Activated CD4-positive, alpha-beta T cell treated with anti-CD3 and anti-CD28 coated beads, Interleukin-2, amount 50 U/mL, for 24 hours (primary cell): Measurements from ENCODE around the gene PIP4K2C.
"Not testable (repeated sequence)": the region's sequence is repeated elsewhere in the genome, so short reads cannot be mapped to it uniquely, and the experiment has no call there.

Experiments
- DNase-seq, 2 donors: peaks; one replicate each; pipeline ENCODE4 v3.0.0-alpha.2; 2020; ENCODE audit warnings: low read depth in 1 of 2, low spot score in 1 of 2

Gene PIP4K2C

GRCh38 chr12:57632958-57633840 lies 42.2 kb downstream of the PIP4K2C start, which contains the start of gene B4GALNT1:
B4GALNT1 (minus strand) TSS chr12:57633201; CDS start chr12:57632132, 1,069 bp downstream.
- DNase-seq, result peak in 1 of 2 donors; percentile 39

- DNase-seq, result not testable (repeated sequence)
Observed at GRCh38 chr12:57636731-57637130, 45.7 kb downstream of the PIP4K2C start.

DNA sequence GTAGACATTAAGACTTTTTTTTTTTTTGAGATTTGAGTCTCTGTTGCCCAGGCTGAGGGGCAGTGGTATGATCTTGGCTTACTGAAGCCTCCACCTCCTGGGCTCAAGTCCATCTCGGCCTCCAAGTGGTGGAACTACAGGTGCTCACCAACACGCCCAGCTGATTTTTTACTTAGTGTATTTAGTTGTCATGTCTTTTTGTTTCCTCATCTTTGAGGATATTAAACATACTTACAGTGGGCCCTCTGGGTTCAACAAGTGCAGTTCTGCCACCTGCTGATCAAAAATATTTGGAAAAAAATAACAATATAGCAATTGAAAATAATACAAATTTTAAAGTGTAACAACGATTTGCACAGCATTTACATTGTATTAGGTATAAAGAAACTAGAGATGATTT lies 46.4 kb downstream of the PIP4K2C start:
- no peak for DNase-seq

GRCh38 chr12:57638096-57638495 lies 47.1 kb downstream of the PIP4K2C start:
- no peak for DNase-seq

DNA sequence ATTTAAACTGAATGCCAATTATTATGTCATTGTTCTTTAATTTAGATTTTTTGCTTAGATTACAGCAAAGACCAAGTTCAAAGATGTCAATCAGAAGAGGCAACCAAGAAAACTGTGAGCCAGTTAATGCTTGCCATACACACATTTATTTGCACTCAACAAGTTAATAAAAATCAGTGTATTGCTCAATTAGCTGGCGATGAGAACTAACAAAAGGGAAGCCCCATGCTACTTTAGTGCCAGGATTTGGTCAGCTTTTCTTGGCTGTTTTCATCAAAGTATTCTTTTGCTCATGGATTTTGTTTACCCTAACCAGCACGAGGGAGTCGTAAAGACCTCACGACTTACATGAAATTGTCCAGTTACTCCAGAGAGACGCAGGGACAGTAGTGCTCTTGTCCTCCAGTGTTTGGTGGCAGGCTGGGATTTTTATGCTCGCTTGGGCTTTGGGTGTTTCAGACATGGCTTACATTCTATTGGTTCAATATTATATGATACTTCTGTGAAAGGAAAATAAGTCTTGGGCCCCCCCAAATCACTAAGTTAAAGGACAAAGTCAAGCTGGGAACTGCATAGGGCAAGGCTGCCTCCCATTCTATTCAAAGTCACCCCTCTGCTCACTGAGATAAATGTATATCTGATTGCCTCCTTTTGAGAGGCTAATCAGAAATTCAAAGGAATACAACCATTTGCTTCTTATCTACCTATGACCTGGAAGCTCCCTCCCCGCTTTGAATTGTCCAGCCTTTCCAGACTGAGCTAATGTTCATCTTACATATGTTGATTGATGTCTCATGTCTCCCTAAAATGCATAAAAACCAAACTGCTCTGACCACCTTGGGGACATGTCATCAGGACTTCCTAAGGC lies 49.4 kb downstream of the PIP4K2C start:
- no peak for DNase-seq

GRCh38 chr12:57641699-57642442 lies 50.9 kb downstream of the PIP4K2C start:
- no peak for DNase-seq

DNA sequence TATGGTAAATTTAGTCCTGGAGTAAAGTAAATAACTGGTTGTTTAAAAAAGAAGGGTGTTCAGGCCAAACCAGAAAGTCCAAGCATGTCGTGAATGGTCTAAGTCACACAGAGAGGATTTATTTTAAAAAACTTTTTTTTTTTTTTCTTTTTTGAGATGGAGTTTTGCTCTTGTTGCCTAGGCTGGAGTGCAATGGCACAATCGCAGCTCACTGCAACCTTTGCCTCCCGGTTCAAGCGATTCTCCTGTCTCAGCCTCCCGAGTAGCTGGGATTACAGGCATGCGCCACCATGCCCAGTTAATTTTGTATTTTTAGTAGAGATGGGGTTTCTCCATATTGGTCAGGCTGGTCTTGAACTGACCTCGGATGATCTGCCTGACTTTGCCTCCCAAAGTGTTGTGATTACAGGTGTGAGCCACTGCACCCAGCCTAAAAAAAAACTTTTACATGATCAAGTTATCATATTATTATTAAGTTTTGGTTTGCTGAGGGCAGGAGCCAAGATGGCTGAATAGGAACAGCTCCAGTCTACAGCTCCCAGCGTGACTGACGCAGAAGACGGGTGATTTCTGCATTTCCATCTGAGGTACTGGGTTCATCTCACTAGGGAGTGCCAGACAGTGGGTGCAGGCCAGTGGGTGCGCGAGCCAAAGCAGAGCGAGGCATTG lies 55.1 kb downstream of the PIP4K2C start:
- not testable (repeated sequence) for DNase-seq

DNA sequence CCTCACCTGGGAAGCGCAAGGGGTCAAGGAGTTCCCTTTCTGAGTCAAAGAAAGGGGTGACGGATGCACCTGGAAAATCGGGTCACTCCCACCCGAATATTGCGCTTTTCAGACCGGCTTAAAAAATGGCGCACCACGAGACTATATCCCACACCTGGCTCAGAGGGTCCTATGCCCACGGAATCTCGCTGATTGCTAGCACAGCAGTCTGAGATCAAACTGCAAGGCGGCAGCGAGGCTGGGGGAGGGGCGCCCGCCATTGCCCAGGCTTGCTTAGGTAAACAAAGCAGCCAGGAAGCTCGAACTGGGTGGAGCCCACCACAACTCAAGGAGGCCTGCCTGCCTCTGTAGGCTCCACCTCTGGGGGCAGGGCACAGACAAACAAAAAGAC lies 55.7 kb downstream of the PIP4K2C start:
- not testable (repeated sequence) for DNase-seq
